GM19240 (cell line): ENCODE data around the gene PCGF3.
A peak's percentile ranks its signal among the peaks of the same experiment; 100 is the strongest.
"Not testable (repeated sequence)": the region's sequence is repeated elsewhere in the genome, so short reads cannot be mapped to it uniquely, and the experiment has no call there.

Experiments
- DNase-seq: peaks from one replicate; pipeline ENCODE4 v3.0.0; 2011; ENCODE audit warnings: low spot score; ENCODE audit not compliant: insufficient read length

Gene PCGF3

DNA sequence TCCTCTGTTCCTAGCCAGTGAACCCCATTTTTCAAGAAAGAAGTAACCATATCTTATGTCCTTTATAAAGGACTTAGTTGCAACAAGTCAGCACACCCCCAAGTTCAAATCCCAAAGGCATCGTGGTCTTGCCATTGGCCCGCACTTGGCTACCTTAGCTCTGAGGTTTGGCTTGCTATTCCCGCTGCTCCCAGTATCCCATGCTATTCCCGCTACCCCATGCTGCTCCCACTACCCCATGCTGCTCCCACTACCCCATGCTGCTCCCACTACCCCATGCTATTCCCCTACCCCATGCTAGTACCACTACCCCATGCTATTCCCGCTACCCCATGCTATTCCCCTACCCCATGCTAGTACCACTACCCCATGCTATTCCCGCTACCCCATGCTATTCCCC lies 37.4 kb upstream of the PCGF3 start:
- DNase-seq: not testable (repeated sequence)

- not testable (repeated sequence) for DNase-seq
These were observed 35.6 kb upstream of the PCGF3 start for GRCh38 chr4:669806-670559.

DNA sequence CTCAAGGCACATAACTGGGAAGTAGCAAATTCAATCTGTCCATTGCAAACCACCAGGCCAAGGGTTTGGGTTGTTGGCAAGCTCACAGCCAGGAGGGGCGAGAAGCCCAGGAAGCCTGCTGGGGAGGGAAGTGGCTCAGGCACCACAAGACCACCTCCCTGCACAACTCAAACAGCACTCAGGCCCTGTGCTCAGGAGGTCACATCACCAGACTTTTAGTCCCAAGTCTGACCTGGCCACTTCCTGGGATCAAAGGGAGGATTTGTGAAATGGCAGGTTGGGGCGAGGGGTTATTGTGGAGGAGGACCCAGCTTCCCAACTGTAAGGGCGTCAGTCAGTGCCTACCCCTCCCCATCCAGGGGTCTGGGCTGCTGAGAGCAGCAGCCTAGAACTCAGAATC lies 33.9 kb upstream of the PCGF3 start:
- DNase-seq: no peak

DNA sequence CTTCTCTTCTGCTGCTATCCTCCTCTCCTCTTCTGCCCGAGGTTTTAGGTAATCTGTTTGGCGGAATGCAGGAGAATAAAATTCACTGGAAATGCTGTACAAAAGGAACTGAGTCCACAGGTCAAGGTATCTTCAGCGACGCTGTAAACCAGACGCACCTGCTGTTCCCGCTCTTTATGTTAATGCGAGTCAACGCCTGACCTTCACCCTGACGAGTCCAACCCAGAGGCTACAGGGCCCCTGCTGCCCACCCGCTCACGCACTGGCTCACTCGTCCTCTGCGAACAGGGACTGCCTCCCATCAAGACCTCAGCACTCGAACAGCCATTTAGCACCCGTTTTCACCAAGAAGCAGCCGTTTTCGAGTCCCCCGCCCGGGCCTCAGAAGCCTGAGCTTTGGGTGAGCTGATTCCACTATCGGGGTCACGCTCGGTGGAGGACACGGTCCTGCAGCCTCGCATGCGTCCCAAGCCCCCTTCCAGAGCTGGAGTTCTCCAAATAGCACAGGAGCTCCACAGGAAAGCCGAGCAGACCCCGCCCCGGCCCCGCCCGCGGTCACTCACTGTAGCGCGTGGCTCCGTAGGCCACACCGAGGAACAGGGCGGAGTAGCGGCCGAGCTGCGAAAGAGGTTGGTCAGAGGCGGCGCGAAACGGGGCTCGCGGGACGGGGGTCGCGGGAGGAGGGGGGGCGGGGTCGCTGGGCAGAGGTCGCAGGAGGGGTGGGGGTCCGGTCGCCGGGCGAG lies 32.1 kb upstream of the PCGF3 start:
- no peak for DNase-seq

DNA sequence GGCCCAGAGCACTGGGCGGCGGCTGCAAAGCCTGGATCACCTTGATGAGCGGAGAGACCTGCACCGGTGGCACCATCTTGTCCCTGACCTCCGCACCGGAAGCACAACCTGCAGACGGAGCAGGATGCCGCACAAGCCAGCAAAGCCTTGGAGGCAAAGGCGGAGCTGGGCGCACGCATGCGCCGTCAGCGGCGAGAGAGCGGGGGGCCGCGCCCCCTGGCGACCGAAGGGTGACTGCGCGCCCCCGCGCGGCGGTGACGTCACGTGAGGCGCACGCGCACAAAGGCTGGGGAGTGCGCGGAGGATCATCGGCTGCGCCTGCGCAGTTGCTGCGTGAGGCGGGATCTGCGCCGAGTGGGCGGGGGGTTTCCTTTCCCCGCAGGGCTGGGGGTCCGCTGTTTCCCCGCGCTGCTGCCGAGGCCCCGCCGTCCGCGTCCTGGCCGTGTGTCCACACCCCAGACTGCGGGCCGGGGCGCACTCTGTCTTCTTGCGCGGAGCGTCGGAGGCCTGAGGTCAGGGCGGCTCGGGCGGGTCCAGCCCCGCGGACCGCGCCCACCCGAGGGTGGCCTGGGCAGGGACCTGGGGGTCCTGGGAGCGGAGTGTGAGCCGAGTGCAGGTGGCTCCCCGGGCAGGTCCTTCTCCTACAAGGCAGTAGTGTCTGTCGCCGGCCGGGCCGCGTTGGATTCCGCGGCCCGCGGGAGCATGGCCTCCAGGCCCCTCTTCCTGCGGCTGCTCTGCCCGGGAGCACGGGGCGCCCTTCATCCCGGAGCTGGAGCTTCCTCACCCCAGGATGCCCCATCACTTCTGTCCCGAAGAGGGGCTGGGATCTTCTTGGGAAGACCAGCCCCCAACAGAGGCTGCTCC lies 31.2 kb upstream of the PCGF3 start, which contains the start of the genes ATP5ME and MYL5:
TSS of gene ATP5ME (minus strand) at position 105 of the 864 bp plus-strand sequence. CDS start at position 76, 29 bp downstream.
TSS of gene MYL5 (plus strand) at position 371 of the 864 bp plus-strand sequence. CDS start 3,485 bp downstream, outside the sequence.
- DNase-seq: peak; percentile 100

- no peak for DNase-seq
These were observed 30.4 kb upstream of the PCGF3 start for GRCh38 chr4:675036-675882.

DNA sequence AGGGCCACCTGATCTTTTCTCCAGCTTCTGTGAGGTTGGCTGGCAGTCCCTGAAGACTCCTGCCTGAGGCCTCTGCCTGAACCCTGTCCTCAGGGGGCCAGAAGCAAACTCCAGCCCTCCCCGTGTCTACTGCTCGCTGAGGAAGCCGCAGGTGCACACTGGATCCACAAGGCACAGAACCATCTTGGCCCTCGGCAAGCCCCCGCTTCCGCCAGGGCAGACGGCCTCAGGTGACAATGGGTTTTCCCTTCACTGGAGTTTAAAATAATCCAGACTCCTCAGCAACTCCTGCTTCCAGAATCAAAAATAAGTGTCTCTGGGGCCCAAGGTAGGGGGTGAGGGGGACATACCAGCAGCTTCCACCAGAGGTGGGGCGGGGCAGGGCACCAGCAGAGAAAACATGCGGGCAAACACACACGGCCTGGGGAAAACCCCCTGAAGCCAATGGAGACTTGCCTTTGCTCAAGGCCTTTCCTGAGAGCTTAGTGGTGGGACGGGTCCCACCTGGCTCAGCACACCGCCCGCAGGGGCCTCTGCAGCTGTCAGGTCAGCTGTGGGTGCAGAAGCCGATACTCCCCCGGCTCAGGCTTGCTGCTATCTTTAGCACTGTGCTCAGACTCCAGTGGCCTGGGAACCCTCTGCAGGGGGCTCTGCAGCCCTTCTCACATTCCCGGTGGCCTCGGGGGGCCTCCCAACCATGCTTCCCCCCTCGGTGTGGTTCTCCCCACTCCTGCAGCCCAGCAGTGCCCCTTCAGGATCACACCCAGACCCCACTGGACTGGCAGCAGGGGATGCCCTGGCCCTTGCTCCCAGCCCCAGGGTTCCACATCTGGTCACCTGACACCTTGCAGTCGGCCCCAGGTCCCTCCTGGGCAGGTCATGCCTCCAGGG lies 29.4 kb upstream of the PCGF3 start:
- DNase-seq: peak; percentile 73

DNA sequence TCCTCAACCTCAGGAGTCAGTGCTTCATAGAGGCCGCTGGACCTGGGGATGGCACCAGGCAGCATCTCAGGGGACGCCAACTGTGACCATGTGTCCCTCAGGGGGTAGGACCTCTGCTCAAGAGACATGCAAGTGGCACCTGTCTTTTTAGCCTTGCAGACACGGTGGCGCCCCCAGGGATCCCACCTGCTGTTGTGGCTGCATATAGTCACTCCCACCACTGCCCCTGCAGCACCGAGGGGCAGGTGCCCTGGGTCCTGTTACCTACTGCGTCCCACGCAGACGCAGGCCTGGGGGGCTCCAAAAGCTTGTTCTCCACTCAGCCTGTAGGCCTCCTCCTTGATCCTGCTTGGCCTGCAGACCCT lies 28.8 kb upstream of the PCGF3 start:
- no peak for DNase-seq

- DNase-seq: no peak
These were observed 28.0 kb upstream of the PCGF3 start for GRCh38 chr4:677431-678293.

DNA sequence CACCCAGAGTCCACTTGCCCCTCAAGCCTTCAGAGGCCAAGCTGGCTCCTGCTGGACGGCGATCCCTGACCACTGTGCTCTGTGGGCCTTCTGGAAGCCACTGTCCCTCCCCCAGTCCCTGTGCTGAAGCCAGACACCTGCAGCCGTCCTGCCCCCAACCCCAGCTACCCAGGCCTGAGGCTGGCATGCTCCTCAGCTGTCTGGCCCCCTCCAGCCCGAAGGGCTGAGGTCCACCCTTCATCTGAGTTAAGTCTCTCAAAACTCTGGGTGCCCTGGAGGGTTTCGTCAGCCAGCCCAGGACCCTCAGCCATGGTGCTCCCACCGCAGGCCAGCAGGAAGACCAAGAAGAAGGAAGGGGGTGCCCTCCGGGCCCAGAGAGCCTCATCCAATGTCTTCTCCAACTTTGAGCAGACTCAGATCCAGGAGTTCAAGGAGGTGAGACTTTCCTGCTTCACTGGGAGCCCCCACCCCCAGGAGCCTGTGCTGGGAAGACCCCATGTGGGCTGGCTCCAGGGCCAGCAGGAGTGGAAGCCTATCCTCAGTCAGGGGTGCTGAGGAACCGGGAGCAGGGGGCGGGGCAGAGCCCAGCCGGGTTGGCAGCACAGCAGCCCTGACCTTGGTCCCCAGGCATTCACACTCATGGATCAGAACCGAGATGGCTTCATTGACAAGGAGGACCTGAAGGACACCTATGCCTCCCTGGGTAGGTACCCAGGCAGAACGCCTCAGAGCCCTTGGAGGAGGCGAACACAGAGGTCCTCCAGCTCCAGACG lies 27.1 kb upstream of the PCGF3 start:
- DNase-seq: no peak

- DNase-seq: no peak
These were observed 26.5 kb upstream of the PCGF3 start for GRCh38 chr4:679104-679481.

DNA sequence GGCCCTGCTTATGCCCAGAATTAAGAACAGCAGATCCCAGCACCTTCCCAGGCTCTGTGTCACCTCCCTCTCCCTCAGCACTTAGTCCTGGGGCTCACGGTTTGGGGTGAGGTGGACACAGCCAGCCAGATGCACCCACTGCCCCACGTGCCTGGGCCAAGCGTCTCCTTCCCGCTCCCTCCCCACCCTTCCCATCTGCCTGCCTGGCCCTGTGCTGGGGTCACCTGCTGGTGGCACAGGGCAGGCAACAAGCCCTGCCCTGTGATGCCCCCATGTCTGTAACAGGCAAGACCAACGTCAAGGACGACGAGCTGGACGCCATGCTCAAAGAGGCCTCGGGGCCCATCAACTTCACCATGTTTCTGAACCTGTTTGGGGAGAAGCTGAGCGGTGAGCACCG lies 26.0 kb upstream of the PCGF3 start:
- no peak for DNase-seq

GRCh38 chr4:680091-680490 lies 25.5 kb upstream of the PCGF3 start:
- DNase-seq: no peak

GRCh38 chr4:680551-680927 lies 25.1 kb upstream of the PCGF3 start:
- no peak for DNase-seq

GRCh38 chr4:680928-681645 lies 24.5 kb upstream of the PCGF3 start:
- DNase-seq: no peak

GRCh38 chr4:681736-682451 lies 23.7 kb upstream of the PCGF3 start:
- no peak for DNase-seq
